ENCODE results near the gene HOXC13. TPM values are rescaled to one million over a fixed set of nuclear protein-coding genes. Genes with fewer than 3 reads are reported as not detected.

Gene HOXC13
- total and polyA plus RNA-seq, 4 donors = not detected

GRCh38 chr12:53986686-53987483, 48.3 kb downstream of the HOXC13 start:
- H3K27me3 ChIP-seq (ENCODE audit: control insufficient read depth in 3 of 3, insufficient read depth in 3 of 3, low read length in 2 of 3) = peaks cover 32 to 98% (median 90%) of the 10 kb centered on the region in 3 donors
- no peaks in the 10 kb centered on the region for H3K36me3 ChIP-seq (ENCODE audit: control insufficient read depth in 4 of 4, insufficient read depth in 4 of 4, low read length in 4 of 4)
- H3K27ac ChIP-seq (ENCODE audit: low read depth in 1 of 2, low read length in 1 of 2) = no peak overlapping the region
- 25 to 35% methylated on average over 21 of the region's 21 CpGs for WGBS, 2 donors
- H3K9me3 ChIP-seq (ENCODE audit: control insufficient read depth in 4 of 4, insufficient read depth in 3 of 4, low read length in 3 of 4) = peaks cover 0 to 21% (median 0%) of the 10 kb centered on the region in 4 donors
- H3K4me1 ChIP-seq (ENCODE audit: control insufficient read depth in 5 of 5, insufficient read depth in 5 of 5, low read length in 5 of 5) = peaks cover 0 to 17% (median 10%) of the 10 kb centered on the region in 5 donors
- no peak for ATAC-seq (ENCODE audit: insufficient read depth, low FRiP score)
- no peak for TF ChIP-seq CTCF (IDR thresholded peaks at IDR 0.05; ENCODE audit: control extremely low read depth, extremely low read depth)
- no peak overlapping the region for H3K9ac ChIP-seq (ENCODE audit: insufficient read depth in 1 of 2, low read length in 2 of 2)
- no peak for DNase-seq
- no peak overlapping the region for H3K4me3 ChIP-seq

GRCh38 chr12:53987787-53988230, 49.2 kb downstream of the HOXC13 start:
- Histone ChIP-seq H3K9ac (ENCODE audit: insufficient read depth in 1 of 2, low read length in 2 of 2) (no peak overlapping the region), H3K36me3 (ENCODE audit: control insufficient read depth in 4 of 4, insufficient read depth in 4 of 4, low read length in 4 of 4) (no peaks in the 10 kb centered on the region), H3K27ac (ENCODE audit: low read depth in 1 of 2, low read length in 1 of 2) (no peak overlapping the region), H3K4me3 (no peak overlapping the region), H3K9me3 (ENCODE audit: control insufficient read depth in 4 of 4, insufficient read depth in 3 of 4, low read length in 3 of 4) (peaks cover 0 to 18% (median 0%) of the 10 kb centered on the region in 4 donors), H3K4me1 (ENCODE audit: control insufficient read depth in 5 of 5, insufficient read depth in 5 of 5, low read length in 5 of 5) (peaks cover 0 to 17% (median 10%) of the 10 kb centered on the region in 5 donors), H3K27me3 (ENCODE audit: control insufficient read depth in 3 of 3, insufficient read depth in 3 of 3, low read length in 2 of 3) (peaks cover 30 to 98% (median 90%) of the 10 kb centered on the region in 3 donors)
- DNase-seq (no peak), ATAC-seq (ENCODE audit: insufficient read depth, low FRiP score) (no peak)
- WGBS, 2 donors = 10 to 20% methylated on average over 4 of the region's 4 CpGs
- TF ChIP-seq CTCF (IDR thresholded peaks at IDR 0.05; ENCODE audit: control extremely low read depth, extremely low read depth) = no peak

DNA sequence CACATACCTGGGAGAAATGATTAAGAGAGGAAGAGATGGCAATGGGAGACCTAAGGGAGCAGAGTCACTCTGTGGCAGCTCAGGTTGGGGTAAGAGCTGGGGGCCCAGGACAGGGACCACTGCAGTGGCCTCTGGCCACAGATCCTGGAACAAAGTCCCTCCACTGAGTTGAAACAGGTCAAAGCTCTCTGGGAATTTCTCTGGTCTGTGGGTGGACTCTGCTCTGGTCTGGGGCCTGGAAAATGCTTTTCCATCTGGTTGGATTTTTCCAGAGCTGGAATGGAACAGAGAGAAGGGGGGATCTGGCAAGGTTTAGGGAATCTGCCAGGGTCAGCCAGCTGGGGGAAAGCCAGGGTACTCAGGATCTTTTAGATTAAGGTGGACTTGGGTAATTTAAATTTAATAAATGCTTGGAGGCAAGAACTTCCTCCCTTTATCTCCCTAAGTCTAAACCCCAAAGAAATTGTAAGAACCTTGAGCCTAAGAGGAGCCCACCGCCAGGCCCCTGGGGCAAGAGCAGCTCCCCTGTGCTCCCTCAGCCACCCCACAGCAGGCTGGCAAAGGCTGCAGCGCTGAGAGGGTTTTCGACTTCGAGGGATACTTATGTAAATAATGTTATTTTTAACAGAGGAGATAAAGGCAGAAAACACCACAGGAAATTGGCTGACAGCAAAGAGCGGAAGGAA, 50.1 kb downstream of the HOXC13 start:
- ATAC-seq (ENCODE audit: insufficient read depth, low FRiP score) (no peak), DNase-seq (no peak)
- H3K27me3 ChIP-seq (ENCODE audit: control insufficient read depth in 3 of 3, insufficient read depth in 3 of 3, low read length in 2 of 3) = peaks cover 24 to 98% (median 90%) of the 10 kb centered on the region in 3 donors
- H3K9ac ChIP-seq (ENCODE audit: insufficient read depth in 1 of 2, low read length in 2 of 2) = no peak overlapping the region
- peaks cover 0 to 17% (median 10%) of the 10 kb centered on the region in 5 donors for H3K4me1 ChIP-seq (ENCODE audit: control insufficient read depth in 5 of 5, insufficient read depth in 5 of 5, low read length in 5 of 5)
- no peaks in the 10 kb centered on the region for H3K36me3 ChIP-seq (ENCODE audit: control insufficient read depth in 4 of 4, insufficient read depth in 4 of 4, low read length in 4 of 4)
- WGBS, 2 donors = 4 to 6% methylated on average over 5 of the region's 5 CpGs
- H3K9me3 ChIP-seq (ENCODE audit: control insufficient read depth in 4 of 4, insufficient read depth in 3 of 4, low read length in 3 of 4) = peaks cover 0 to 15% (median 0%) of the 10 kb centered on the region in 4 donors
- H3K27ac ChIP-seq (ENCODE audit: low read depth in 1 of 2, low read length in 1 of 2) = no peak overlapping the region
- H3K4me3 ChIP-seq = no peak overlapping the region
- no peak for TF ChIP-seq CTCF (IDR thresholded peaks at IDR 0.05; ENCODE audit: control extremely low read depth, extremely low read depth)
